GM12892 (cell line): ENCODE data around the gene HOXD9.

Experiments
- DNase-seq: peaks from one replicate; pipeline ENCODE4 v3.0.0; 2011; ENCODE audit not compliant: insufficient read length
- FAIRE-seq: peaks from 2 replicates; lab custom pipeline; 2011; peaks lifted over from hg19 to GRCh38; lab: Jason Lieb, UNC
- POLR2A ChIP-seq: IDR thresholded peaks from 2 replicates; pipeline ENCODE4 v1.6.1; 2011; ENCODE audit warnings: low read depth, low read length, control low read depth
- POLR2AphosphoS5 ChIP-seq: IDR thresholded peaks from 2 replicates; pipeline ENCODE4 v1.6.1; 2011; ENCODE audit warnings: low read depth, low read length, control low read depth
- TAF1 ChIP-seq: IDR thresholded peaks from 2 replicates; pipeline ENCODE4 v1.6.1; 2011; ENCODE audit warnings: low read depth, mild to moderate bottlenecking, control low read depth, low read length, borderline replicate concordance

The HOXD9 gene

DNA sequence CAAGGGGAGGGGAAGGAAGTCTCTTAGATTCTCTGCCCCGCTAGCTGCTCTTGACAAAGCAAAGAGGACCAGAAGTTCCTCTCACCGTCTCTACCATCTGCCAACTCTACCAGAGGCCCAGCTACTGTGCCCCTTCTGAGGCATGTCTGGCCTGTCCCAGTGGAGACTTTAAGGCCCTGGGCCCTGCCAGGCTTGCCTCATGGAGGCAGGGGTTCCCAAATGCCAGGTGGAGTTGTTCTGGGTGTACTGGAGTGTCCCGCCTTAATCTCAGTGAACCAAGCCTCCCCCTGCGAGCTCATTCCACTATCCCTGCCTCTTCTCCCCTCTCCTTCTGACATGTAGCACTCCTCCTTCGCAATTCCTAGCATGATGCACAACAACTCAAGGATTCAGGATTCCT, 20.7 kb upstream of the HOXD9 start:
- FAIRE-seq (no peak), DNase-seq (no peak)
- TF ChIP-seq TAF1 = no peak
- no peak for TF ChIP-seq POLR2A
- TF ChIP-seq POLR2AphosphoS5 = no peak

DNA sequence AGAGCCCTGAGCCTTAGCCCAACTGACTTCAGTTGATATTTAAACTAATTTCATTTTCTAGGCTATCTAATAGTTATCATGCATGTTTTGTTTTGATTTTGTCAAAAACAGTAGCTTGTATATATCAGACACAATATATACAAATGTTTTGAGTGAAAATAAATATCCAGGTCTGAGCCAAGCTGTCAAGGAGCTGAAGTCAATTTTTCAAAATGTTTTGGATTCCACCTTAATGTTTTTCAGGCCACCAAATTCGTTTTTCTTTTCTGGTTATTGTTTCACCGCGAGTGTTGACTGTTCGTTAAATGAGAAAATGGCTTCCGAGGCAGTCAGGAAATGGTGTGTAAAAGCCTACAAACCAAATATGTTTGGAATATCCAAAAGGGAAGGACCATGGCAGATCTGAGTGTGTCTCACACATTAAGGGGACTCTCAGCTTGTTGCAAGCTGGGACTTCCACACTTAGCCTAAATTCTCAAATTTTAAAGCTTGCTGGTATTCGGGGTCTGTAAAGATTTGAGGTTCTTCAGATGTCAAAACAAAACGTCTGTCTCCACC, 20.1 kb upstream of the HOXD9 start:
- DNase-seq (no peak), FAIRE-seq (no peak)
- TF ChIP-seq POLR2AphosphoS5 (no peak), POLR2A (no peak), TAF1 (no peak)

DNA sequence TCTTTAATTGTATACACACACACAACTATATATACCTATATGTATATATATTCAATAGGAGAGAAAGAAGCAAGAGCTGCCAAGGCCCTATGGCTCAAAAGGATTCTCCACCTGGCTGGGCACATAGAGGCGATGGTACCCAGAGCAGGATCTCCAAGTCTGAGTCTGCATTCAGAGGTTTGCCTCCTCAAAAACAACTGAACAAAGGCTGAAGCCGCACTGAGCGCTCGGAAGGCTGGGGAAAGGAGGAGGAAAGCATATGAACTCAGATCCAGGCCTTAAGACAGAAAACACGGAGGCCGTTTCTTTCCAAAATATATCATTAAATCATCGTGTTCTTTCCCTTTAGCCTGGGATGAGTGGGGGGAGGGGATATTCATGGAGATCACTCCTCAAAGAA, 19.3 kb upstream of the HOXD9 start:
- no peak for FAIRE-seq
- TF ChIP-seq POLR2A = no peak
- TF ChIP-seq POLR2AphosphoS5 = no peak
- TF ChIP-seq TAF1 = no peak
- no peak for DNase-seq

DNA sequence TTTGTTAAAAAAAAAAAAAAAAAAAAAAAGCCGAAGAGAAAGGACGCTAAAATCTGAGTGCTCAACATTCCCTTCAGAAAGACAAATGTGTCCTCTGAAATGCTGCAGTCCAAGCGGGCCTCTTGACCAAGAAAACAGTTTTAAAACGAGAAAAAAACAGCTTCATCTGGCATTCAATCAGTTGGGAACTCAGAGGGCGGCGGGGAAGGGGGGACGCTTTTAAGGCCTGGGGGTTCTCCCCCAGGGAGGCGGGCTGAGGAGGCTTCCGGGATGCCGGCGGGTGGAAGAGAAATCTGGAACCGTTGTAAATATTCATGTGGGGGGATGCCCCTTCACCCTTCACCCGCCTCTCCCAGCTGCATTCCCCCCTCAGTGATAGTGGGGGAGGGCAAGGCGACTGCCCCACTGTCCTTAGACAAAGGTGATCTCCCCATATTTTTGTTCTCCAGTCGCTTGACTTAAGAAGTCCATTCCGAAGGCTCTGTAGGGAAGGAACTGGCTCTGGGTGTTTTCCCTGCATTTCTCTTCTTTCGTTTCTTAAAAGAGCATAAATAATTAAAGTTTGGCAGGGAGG, 18.7 kb upstream of the HOXD9 start:
- no peak for FAIRE-seq
- DNase-seq = no peak
- no peak for TF ChIP-seq POLR2A
- no peak for TF ChIP-seq TAF1
- no peak for TF ChIP-seq POLR2AphosphoS5

DNA sequence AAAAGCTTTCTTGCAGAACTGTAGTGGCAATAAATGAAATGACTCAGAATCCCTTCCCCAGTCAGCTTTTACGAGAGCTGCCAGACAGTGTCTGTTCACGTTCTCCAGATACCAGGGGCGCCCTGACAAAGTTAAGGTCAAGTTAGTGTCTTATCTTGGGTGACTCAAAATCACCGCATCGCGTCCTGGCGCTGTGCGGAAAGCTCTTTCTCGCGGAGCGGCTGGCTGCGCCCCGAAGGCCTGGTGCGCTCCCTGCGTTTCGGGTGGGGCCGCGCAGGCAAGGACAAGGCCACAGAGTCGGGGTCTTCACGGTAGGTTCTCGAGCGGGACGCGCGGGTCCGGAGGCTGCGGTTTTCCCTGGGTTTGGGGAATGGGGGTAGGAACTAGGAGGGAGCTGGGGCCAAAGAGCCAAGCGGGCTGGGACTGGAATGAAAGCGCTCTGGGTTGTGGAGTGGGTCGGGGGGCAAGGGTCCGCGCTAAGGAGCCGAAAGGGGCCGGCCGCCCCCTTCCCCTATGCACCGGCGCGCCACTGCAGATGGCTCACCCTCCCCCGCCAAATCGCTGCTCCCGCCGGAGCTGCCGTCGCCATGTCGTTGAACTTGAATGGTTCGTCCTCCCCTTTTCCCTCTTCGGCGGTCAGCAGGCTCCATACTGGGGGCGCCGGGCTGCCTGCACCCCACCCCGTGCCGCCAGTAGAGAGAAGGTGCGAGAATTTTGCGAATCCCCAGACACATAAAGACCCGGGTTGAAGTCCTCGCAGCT, 18.0 kb upstream of the HOXD9 start:
- no peak for DNase-seq
- TF ChIP-seq POLR2AphosphoS5 (no peak), POLR2A (no peak), TAF1 (no peak)
- no peak for FAIRE-seq

DNA sequence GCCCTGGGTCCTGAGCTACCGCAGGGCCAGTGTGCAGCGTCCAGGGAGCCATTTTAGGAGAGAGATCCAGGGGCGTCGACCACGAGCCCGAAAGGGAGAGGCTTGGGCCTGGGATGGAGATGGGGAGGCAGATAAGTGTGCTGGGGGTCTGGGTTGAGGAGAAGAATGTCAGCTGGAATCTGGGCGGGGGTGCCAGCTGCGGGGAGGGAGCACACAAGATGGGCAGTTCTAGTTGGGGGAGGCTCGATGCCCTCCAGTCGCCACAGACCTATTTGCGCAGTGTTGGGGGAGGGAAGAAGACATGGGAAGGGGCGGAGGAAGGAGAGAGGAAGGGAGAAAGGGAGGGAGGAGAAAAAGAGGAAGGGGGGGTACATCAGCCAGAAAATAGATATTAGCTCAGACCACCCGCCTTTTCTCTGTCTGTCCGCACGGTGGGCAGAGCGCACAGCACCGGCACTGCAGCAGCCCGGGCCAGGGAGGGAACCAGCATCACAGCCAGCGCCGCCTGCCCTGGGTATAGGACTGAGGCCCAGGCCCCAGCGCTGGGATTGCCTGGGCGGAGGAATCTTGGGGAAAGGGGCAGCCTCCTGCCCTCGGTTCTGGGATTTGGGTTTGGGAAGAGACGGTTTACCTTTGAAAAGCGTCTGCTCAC, 17.3 kb upstream of the HOXD9 start:
- FAIRE-seq (no peak), DNase-seq (no peak)
- TF ChIP-seq POLR2A (no peak), TAF1 (no peak), POLR2AphosphoS5 (no peak)

DNA sequence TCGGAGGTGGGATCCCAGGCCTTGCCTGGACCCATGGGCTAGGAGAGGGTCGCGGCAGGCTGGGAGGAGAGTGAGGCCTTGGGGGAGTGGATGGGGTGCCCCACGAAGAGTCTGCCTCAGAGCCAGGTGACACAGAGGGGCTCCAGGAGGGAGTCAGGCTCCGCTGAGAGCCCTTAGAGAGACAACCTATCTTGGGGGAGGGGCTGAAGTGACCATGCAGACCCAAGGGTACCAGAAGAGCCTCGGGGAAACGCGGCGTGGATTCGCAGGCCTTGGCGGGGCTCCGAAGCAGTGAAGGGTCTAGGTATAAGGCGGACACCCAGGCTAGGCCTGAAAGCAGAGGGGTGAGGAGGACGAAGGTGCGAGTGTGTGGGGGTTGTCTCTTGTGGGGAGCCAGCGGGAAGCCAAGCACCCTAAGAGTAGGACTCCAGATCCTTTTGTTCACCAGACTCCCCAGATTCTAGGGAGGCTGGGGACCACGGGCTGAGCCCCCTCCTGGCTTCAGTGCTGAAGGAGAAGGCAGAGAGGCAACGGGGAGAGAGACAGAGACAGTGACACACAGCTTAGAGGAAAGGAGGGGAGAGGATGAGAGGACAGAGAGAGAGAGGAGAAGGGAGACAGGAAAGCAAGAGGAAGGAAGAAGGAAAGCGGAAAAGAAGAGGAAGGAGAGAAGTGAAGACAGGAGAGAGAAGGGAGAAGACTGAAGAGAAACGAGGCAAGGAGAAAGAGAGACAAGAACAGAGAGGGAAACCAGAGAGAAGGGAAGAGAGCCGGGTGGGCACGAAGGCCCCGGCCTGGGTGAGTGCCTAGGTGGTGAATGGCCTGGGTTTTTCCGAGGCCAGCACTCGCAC, 16.6 kb upstream of the HOXD9 start:
- DNase-seq (no peak), FAIRE-seq (no peak)
- TF ChIP-seq TAF1 = no peak
- TF ChIP-seq POLR2AphosphoS5 = no peak
- no peak for TF ChIP-seq POLR2A

DNA sequence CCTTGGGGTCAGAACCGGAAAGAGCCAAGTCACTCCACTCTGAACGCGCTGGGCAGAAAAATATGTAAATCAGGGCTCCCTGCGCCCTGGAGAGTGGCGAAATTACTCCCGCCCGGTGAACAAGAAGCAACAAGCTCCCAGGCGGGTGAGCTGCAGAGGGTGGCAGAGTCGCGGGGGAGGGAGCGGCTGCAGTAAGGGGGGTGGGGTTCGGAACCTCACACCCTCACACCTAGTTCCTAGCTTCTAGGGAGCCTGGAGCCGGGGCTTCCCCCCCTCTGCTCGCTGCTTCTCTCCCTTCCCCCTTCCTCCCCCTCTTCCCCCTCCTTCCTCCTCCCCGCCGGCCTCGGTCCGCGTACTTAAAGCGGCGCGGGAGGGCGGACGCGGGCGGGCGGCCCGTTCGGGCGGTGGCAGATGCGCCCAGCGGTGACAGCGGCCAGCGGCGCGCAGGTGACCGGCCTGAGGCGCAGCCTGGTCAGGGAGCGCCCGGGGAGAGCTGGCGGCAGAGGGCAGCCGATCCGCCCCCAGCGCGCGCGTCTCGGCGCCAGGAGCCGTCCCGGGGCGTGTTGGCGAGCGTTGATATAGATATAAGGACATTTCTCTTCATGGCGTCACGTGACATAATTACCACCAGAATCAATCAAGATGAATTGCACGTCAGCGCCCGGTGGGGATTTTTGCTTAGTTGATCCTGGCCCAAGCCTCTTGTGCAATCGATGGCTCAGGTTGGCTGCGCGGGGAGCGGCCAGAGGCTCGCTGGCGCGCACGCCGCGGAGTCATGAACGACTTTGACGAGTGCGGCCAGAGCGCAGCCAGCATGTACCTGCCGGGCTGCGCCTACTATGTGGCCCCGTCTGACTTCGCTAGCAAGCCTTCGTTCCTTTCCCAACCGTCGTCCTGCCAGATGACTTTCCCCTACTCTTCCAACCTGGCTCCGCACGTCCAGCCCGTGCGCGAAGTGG, 15.7 kb upstream of the HOXD9 start, which contains the start of gene HOXD11:
HOXD11 (plus strand) TSS at position 700 of the 959 bp plus-strand sequence; CDS start at position 776, 76 bp downstream.
- no peak for FAIRE-seq
- no peak for TF ChIP-seq TAF1
- no peak for TF ChIP-seq POLR2A
- TF ChIP-seq POLR2AphosphoS5 = no peak
- DNase-seq = no peak

DNA sequence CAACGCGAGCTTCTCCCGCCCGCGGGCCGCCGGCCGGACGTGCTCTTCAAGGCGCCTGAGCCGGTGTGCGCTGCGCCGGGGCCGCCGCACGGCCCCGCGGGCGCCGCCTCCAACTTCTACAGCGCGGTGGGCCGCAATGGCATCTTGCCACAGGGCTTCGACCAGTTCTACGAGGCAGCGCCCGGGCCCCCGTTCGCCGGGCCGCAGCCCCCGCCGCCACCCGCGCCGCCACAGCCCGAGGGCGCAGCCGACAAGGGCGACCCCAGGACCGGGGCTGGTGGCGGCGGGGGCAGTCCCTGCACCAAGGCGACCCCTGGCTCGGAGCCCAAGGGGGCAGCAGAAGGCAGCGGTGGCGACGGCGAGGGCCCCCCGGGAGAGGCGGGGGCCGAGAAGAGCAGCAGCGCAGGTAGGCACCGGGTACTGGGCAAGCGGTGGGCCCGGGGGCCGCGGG, 14.8 kb upstream of the HOXD9 start:
- TF ChIP-seq POLR2AphosphoS5 (no peak), TAF1 (no peak), POLR2A (no peak)
- no peak for DNase-seq
- FAIRE-seq = no peak

DNA sequence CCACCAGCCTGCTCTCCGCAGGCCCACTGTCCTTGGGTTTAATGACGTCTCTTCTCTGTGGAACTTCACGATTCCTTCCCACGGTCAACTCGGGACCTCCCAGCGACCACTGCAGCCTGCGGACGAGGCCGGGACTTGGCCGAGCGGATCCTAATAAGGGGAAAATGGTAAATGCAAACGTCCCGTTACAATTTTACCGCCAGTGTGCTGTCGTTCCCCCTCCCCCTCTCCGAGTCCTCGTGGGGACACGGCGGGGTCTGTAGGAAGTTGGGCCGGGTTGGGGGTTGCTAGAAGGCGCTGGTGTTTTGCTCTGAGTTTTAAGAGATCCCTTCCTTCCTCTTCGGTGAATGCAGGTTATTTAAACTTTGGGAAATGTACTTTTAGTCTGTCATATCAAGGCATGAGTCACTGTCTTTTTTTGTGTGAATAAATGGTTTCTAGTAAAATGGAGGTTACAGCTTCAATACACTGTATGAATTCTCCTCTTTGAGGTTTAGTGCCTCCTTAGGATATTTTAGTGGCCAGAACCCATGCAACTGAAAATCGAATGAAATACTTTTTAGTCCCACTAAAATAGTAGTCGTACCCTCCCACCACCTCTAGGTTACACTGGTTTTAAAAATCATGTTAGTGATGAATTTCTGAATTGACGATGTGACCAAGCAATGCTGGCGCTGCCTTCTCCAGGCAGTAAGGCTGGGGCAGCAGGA, 13.2 kb upstream of the HOXD9 start:
- FAIRE-seq (no peak), DNase-seq (no peak)
- TF ChIP-seq POLR2AphosphoS5 (no peak), POLR2A (no peak), TAF1 (no peak)
